ENCODE data around the gene IREB2.

DNA sequence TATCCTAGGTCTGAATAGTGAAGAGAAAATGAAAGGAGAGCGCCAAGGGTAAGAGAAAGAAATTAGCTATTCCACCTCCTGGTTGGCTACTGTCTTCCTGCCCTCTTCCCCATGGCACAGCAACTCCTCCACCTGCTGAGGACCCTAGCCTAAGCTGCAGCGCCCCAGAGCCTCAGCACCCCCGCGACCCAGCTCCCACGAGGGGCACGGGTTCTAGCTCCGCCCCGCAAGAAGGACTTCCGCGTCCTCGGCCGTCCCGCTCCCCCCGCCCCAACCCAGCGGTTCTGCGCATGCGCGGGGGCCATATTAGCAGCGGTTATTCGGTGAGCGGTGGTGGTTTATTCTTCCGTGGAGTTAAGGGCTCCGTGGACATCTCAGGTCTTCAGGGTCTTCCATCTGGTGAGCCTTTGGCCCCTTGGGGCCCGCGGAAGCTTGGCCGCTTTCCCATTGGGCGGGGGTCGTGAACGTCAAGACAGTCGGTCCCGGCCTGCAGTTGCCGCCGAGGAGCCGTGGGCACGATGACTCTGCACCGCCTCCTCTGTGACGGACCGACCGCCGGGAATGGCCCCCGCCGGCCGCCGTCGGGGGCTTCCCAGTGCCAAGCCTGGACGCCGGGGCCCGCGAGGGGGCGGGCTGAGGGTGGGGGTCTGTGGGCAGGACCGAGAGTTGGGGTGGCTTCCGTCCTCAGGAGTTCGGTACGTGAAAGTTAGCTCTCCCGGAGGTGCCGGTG lies 102.3 kb downstream of the IREB2 start, which contains the start of gene PSMA4:
- no peak for TF ChIP-seq ZNF232 (CRISPR knock-in tag; IDR thresholded peaks at IDR 0.05)
- TF ChIP-seq IRF2 (CRISPR knock-in tag; IDR thresholded peaks at IDR 0.05; ENCODE audit: borderline replicate concordance, low read depth), result no peak
- TF ChIP-seq, protein P1, sequence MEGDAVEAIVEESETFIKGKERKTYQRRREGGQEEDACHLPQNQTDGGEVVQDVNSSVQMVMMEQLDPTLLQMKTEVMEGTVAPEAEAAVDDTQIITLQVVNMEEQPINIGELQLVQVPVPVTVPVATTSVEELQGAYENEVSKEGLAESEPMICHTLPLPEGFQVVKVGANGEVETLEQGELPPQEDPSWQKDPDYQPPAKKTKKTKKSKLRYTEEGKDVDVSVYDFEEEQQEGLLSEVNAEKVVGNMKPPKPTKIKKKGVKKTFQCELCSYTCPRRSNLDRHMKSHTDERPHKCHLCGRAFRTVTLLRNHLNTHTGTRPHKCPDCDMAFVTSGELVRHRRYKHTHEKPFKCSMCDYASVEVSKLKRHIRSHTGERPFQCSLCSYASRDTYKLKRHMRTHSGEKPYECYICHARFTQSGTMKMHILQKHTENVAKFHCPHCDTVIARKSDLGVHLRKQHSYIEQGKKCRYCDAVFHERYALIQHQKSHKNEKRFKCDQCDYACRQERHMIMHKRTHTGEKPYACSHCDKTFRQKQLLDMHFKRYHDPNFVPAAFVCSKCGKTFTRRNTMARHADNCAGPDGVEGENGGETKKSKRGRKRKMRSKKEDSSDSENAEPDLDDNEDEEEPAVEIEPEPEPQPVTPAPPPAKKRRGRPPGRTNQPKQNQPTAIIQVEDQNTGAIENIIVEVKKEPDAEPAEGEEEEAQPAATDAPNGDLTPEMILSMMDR (IDR thresholded peaks at IDR 0.05), result no peak
- no peak for TF ChIP-seq NR2C2 (CRISPR knock-in tag; IDR thresholded peaks at IDR 0.05)
- TF ChIP-seq, protein P2, sequence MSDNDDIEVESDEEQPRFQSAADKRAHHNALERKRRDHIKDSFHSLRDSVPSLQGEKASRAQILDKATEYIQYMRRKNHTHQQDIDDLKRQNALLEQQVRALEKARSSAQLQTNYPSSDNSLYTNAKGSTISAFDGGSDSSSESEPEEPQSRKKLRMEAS (CRISPR knock-in tag; IDR thresholded peaks at IDR 0.05), result peak; percentile 62; the same call in 1 of the 2 replicates
- TF ChIP-seq ATF1 (CRISPR knock-in tag; IDR thresholded peaks at IDR 0.05), result no peak
- TF ChIP-seq SMAD4 (CRISPR knock-in tag; IDR thresholded peaks at IDR 0.05), result no peak
- no peak for TF ChIP-seq ZNF263 (CRISPR knock-in tag; IDR thresholded peaks at IDR 0.05; ENCODE audit: low read depth)

All from WTC11 (cell line).